H1 (cell line): ENCODE data around the gene DDX31. TPM values are rescaled to one million over a fixed set of nuclear protein-coding genes. Genes with fewer than 3 reads are reported as not detected.

Source experiments
- CTCF ChIA-PET: fragments of 300-600 bp; sonication (Branson Sonifier 250); formaldehyde crosslinking; loops from one replicate; lab custom pipeline; 2021; ENCODE audit not compliant: partially characterized antibody; lab: Charles Lee
- POLR2A ChIA-PET: fragments of 300-600 bp; sonication (Branson Sonifier 250); formaldehyde crosslinking; loops from one replicate; lab custom pipeline; 2021; ENCODE audit warnings: inconsistent platforms; ENCODE audit not compliant: partially characterized antibody; lab: Charles Lee
- DNase-seq, 2 experiments: peaks; one replicate each; pipeline versions ENCODE4 v3.0.0 to v3.0.0-alpha.2; 2010 to 2022; ENCODE audit warnings: low spot score in 2 of 2, low read depth in 1 of 2, mixed read lengths in 1 of 2
- FAIRE-seq: peaks from 2 replicates; lab custom pipeline; 2011; peaks lifted over from hg19 to GRCh38; lab: Jason Lieb, UNC
- H2AFZ ChIP-seq: 2 replicates; pipeline ENCODE4 v1.8.1; 2012; ENCODE audit warnings: low read length, inconsistent platforms
- H2AK5ac ChIP-seq: 2 replicates; pipeline ENCODE4 v1.6.1; 2013; ENCODE audit warnings: low read depth, low read length
- H2BK120ac ChIP-seq: replicated peaks from 2 replicates; pipeline ENCODE3; 2013; ENCODE audit warnings: low read depth, low read length, inconsistent platforms
- H2BK12ac ChIP-seq: 2 replicates; pipeline ENCODE4 v1.6.1; 2013; ENCODE audit warnings: low read depth, low read length
- H2BK15ac ChIP-seq: 2 replicates; pipeline ENCODE4 v1.6.1; 2013; ENCODE audit warnings: low read length
- H2BK20ac ChIP-seq: 2 replicates; pipeline ENCODE4 v1.6.1; 2013; ENCODE audit warnings: low read length
- H2BK5ac ChIP-seq: 2 replicates; pipeline ENCODE4 v1.6.1; 2013; ENCODE audit warnings: low read depth, low read length
- H3K14ac ChIP-seq: 2 replicates; pipeline ENCODE4 v1.6.1; 2013; ENCODE audit warnings: inconsistent platforms; ENCODE audit not compliant: insufficient read length
- H3K18ac ChIP-seq: 2 replicates; pipeline ENCODE4 v1.6.1; 2013; ENCODE audit warnings: low read length; ENCODE audit errors: extremely low read depth
- H3K23ac ChIP-seq: 2 replicates; pipeline ENCODE4 v1.6.1; 2013; ENCODE audit warnings: inconsistent platforms; ENCODE audit not compliant: insufficient read length
- H3K23me2 ChIP-seq: 2 replicates; pipeline ENCODE4 v1.6.1; 2013; ENCODE audit warnings: low read depth, low read length
- H3K27ac ChIP-seq: 2 replicates; pipeline ENCODE4 v1.6.1; 2011; ENCODE audit warnings: low read depth, low read length, inconsistent platforms
- H3K27me3 ChIP-seq, 4 experiments: replicated peaks in 1 of 4; 1 replicate in 1 of 4; 2 replicates in 3 of 4; pipeline versions ENCODE4 v1.6.1 to v1.8.1; 2011 to 2013; ENCODE audit warnings: low read length in 3 of 4, mild to moderate bottlenecking in 3 of 4, inconsistent platforms in 2 of 4, mixed read lengths in 2 of 4, moderate library complexity in 1 of 4; ENCODE audit not compliant: control insufficient read depth in 3 of 4, insufficient read depth in 3 of 4; ENCODE audit errors: extremely low read depth in 1 of 4
- H3K36me3 ChIP-seq, 4 experiments: 2 replicates each; pipeline versions ENCODE4 v1.6.1 to v1.8.1; 2011 to 2013; ENCODE audit warnings: mild to moderate bottlenecking in 4 of 4, low read length in 3 of 4, moderate library complexity in 2 of 4, control low read depth in 1 of 4, inconsistent platforms in 1 of 4; ENCODE audit not compliant: insufficient read depth in 4 of 4, control insufficient read depth in 2 of 4
- H3K4ac ChIP-seq: replicated peaks from 2 replicates; pipeline ENCODE3; 2013; ENCODE audit warnings: low read length, low read depth, mixed read lengths, inconsistent platforms; ENCODE audit not compliant: insufficient read length
- H3K4me1 ChIP-seq, 4 experiments: replicated peaks in 1 of 4; 1 replicate in 1 of 4; 2 replicates in 3 of 4; pipeline versions ENCODE4 v1.6.1 to v1.8.1; 2011 to 2013; ENCODE audit warnings: low read length in 3 of 4, inconsistent platforms in 2 of 4, mixed read lengths in 1 of 4; ENCODE audit not compliant: insufficient read depth in 4 of 4, control insufficient read depth in 3 of 4
- H3K4me2 ChIP-seq, 2 experiments: 2 replicates each; pipeline versions ENCODE4 v1.6.1 to v1.8.1; 2011 to 2013; ENCODE audit warnings: low read depth in 2 of 2, low read length in 2 of 2, control low read depth in 1 of 2, inconsistent platforms in 1 of 2, mild to moderate bottlenecking in 1 of 2; ENCODE audit not compliant: insufficient read depth in 1 of 2
- H3K4me3 ChIP-seq, 4 experiments: fragments of 200-600, 300-600 bp in 1 of 4; sonication (generic), shearing (Covaris generic), sonication (Bioruptor Twin) in 1 of 4; 2 replicates each; pipeline versions ENCODE4 v1.5.1 to v1.8.1; 2011 to 2016; ENCODE audit warnings: low read length in 4 of 4, low read depth in 3 of 4, control low read depth in 2 of 4, inconsistent platforms in 2 of 4, mild to moderate bottlenecking in 2 of 4, mixed read lengths in 1 of 4, moderate library complexity in 1 of 4; ENCODE audit not compliant: insufficient read depth in 2 of 4; ENCODE audit errors: extremely low read depth in 1 of 4
- H3K56ac ChIP-seq: replicated peaks from 2 replicates; pipeline ENCODE3; 2013; ENCODE audit warnings: low read depth, mild to moderate bottlenecking, mixed read lengths, low read length, inconsistent platforms; ENCODE audit not compliant: insufficient read length
- H3K79me1 ChIP-seq: 2 replicates; pipeline ENCODE4 v1.6.1; 2013; ENCODE audit warnings: low read depth, low read length, control low read depth
- H3K79me2 ChIP-seq, 2 experiments: 2 replicates each; pipeline versions ENCODE4 v1.6.1 to v1.8.1; 2012 to 2013; ENCODE audit warnings: low read length in 2 of 2, mild to moderate bottlenecking in 2 of 2, inconsistent platforms in 1 of 2; ENCODE audit not compliant: insufficient read depth in 2 of 2, control insufficient read depth in 1 of 2
- H3K9ac ChIP-seq, 4 experiments: replicated peaks in 1 of 4; 1 replicate in 1 of 4; 2 replicates in 3 of 4; pipeline versions ENCODE4 v1.6.1 to v1.8.1; 2011 to 2013; ENCODE audit warnings: low read depth in 3 of 4, low read length in 3 of 4, control low read depth in 2 of 4, mild to moderate bottlenecking in 2 of 4, moderate library complexity in 2 of 4, inconsistent platforms in 1 of 4; ENCODE audit errors: extremely low read depth in 1 of 4
- H3K9me3 ChIP-seq, 2 experiments: 2 replicates each; pipeline versions ENCODE4 v1.6.1 to v1.8.1; 2012 to 2013; ENCODE audit warnings: mild to moderate bottlenecking in 2 of 2, moderate library complexity in 2 of 2, control low read depth in 1 of 2, inconsistent platforms in 1 of 2, low read depth in 1 of 2, low read length in 1 of 2, mixed read lengths in 1 of 2; ENCODE audit not compliant: insufficient read depth in 2 of 2
- H4K20me1 ChIP-seq, 2 experiments: replicated peaks in 1 of 2; 2 replicates each; pipeline versions ENCODE3 to v1.8.1; 2011 to 2013; ENCODE audit warnings: inconsistent platforms in 2 of 2, low read length in 2 of 2, mild to moderate bottlenecking in 1 of 2; ENCODE audit not compliant: insufficient read depth in 2 of 2, control insufficient read depth in 1 of 2
- H4K5ac ChIP-seq: 2 replicates; pipeline ENCODE4 v1.6.1; 2013; ENCODE audit warnings: low read length, low read depth, mixed read lengths, inconsistent platforms; ENCODE audit not compliant: insufficient read length
- H4K8ac ChIP-seq: 2 replicates; pipeline ENCODE4 v1.8.0; 2013; ENCODE audit warnings: mild to moderate bottlenecking, moderate library complexity, low read length, inconsistent platforms; ENCODE audit not compliant: insufficient read depth; ENCODE audit errors: extremely low read depth
- H4K91ac ChIP-seq: replicated peaks from 2 replicates; pipeline ENCODE3; 2013; ENCODE audit warnings: low read length, mixed read lengths, inconsistent platforms; ENCODE audit not compliant: insufficient read length
- ATF3 ChIP-seq: IDR thresholded peaks from 2 replicates; pipeline ENCODE4 v1.6.1; 2011; ENCODE audit warnings: low read depth, mild to moderate bottlenecking, low read length; ENCODE audit not compliant: insufficient read depth
- POLR2A ChIP-seq, 2 experiments: IDR thresholded peaks; 1 replicate in 1 of 2; 2 replicates in 1 of 2; pipeline ENCODE4 v1.6.1; 2011; ENCODE audit warnings: low read depth in 2 of 2, low read length in 2 of 2, mild to moderate bottlenecking in 2 of 2; ENCODE audit errors: control extremely low read depth in 1 of 2
- SP1 ChIP-seq: IDR thresholded peaks from 2 replicates; pipeline ENCODE4 v1.6.1; 2011; ENCODE audit warnings: low read depth, low read length
- TAF7 ChIP-seq: optimal IDR thresholded peaks from 2 replicates; pipeline ENCODE3; 2011; ENCODE audit warnings: low read depth, mild to moderate bottlenecking, inconsistent platforms, low read length, moderate library complexity, borderline replicate concordance
- YY1 ChIP-seq: IDR thresholded peaks from 2 replicates; pipeline ENCODE4 v1.6.1; 2011; ENCODE audit warnings: low read depth, mild to moderate bottlenecking, low read length
- WGBS, 2 experiments: shearing (Covaris generic) in 1 of 2; methylation state at CpG; one replicate each; pipeline versions ENCODE4 v1.1.6 to v1.1.7; 2013 to 2015; ENCODE audit warnings: low lambda C conversion rate in 2 of 2, mixed read lengths in 2 of 2, inconsistent platforms in 1 of 2, low coverage in 1 of 2, missing lambda C conversion rate in 1 of 2; ENCODE audit not compliant: insufficient replicate concordance in 2 of 2, insufficient coverage in 1 of 2, insufficient read length in 1 of 2; ENCODE audit errors: extremely low coverage in 1 of 2, missing lambda C conversion rate in 1 of 2; 5-methylcytosine and 5-hydroxymethylcytosine counted together
- polyA plus RNA-seq, 7 experiments: library from polyadenylated mRNA; depleted of rRNA in 3 of 7; stranded (reverse) in 5 of 7; unstranded in 2 of 7; fragments of >200 nt in 5 of 7; fragments of 200-250 nt in 2 of 7; gene quantifications; 1 replicate in 5 of 7; 2 replicates in 1 of 7; 4 replicates in 1 of 7; pipeline versions ENCODE4 v1.2.1 to v1.2.3, GENCODE V29; 2011 to 2013; ENCODE audit warnings: missing spikeins in 2 of 7, mixed read lengths in 2 of 7
- total RNA-seq: library from RNA; stranded (reverse); fragmentation: NEBNext Ultra II Directional; extraction: Animal tissue kit (Norgen Biotek cat#: 25700); gene quantifications from 2 replicates; pipeline ENCODE4 v1.2.1, GENCODE V29; 2021
- TF ChIP-seq, protein P1 (sequence below): IDR thresholded peaks from 2 replicates; pipeline ENCODE4 v1.6.1; 2011; ENCODE audit warnings: low read length, improper control_type of control experiment

The DDX31 gene
- total and polyA plus RNA-seq, 2 of the 8 experiments (the other 6 are each of a cell fraction or from before 2014, with no cell fraction given): 9.5 to 23.7 TPM

DNA sequence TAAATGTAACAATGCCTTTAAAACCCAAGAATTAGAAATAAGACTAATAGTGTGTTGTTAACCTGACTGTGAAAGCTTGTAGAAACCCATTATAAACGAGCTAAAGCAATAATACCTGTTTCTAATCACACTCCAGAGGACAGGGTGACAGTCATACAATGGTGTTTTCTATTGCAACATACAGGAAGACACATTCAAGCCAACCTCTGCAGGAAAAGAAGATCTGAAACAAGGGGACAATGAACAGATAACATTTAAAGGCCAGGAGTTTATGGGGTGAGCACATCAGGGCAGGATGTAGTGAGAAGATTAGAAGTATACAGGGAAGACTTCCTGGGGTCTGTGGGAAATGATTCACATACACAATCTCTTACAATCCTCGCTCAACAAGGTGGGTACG lies 73.6 kb downstream of the DDX31 start:
- H2BK5ac ChIP-seq: no peak overlapping the region
- no peak overlapping the region for H2AFZ ChIP-seq
- H4K5ac ChIP-seq: no peak overlapping the region
- POLR2A ChIA-PET: interaction anchor here (0.6 kb wide), 1 partner anchor 27 kb away, joined by 3 read pairs; no protein-coding TSS in a partner anchor
- H3K14ac ChIP-seq: no peak overlapping the region
- WGBS, 2 experiments: 85% methylated on average over 3 of the region's 3 CpGs; no CpG with 5 or more reads in 1 of the 2 experiments
- CTCF ChIA-PET: interaction anchor here (0.9 kb wide), 2 partner anchors 16 to 169 kb away, joined by 3 read pairs; no protein-coding TSS in a partner anchor
- no peaks in the 10 kb centered on the region for H3K79me2 ChIP-seq
- no peak overlapping the region for H2AK5ac ChIP-seq
- no peak overlapping the region for H3K18ac ChIP-seq
- no peak overlapping the region for H3K4me2 ChIP-seq
- H2BK20ac ChIP-seq: no peak overlapping the region
- peaks cover 3 to 15% (median 9%) of the 10 kb centered on the region in 4 experiments for H3K4me1 ChIP-seq
- H4K91ac ChIP-seq: no peak overlapping the region
- H3K9me3 ChIP-seq: no peaks in the 10 kb centered on the region
- H2BK12ac ChIP-seq: no peak overlapping the region
- no peak for TF ChIP-seq TAF7
- TF ChIP-seq, protein P1, sequence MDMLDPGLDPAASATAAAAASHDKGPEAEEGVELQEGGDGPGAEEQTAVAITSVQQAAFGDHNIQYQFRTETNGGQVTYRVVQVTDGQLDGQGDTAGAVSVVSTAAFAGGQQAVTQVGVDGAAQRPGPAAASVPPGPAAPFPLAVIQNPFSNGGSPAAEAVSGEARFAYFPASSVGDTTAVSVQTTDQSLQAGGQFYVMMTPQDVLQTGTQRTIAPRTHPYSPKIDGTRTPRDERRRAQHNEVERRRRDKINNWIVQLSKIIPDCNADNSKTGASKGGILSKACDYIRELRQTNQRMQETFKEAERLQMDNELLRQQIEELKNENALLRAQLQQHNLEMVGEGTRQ: no peak
- no peak for TF ChIP-seq POLR2A (IDR thresholded peaks at IDR 0.05; ENCODE audit: control extremely low read depth in 1 of 2, low read depth in 2 of 2, low read length in 2 of 2)
- no peak for TF ChIP-seq YY1
- no peak for TF ChIP-seq ATF3
- TF ChIP-seq SP1: no peak
- no peak overlapping the region for H3K4me3 ChIP-seq
- no peak overlapping the region for H3K56ac ChIP-seq
- H3K27ac ChIP-seq: no peak overlapping the region
- H3K79me1 ChIP-seq: no peaks in the 10 kb centered on the region
- H3K27me3 ChIP-seq: no peaks in the 10 kb centered on the region; a peak in 1 of 7 replicates
- no peak overlapping the region for H2BK15ac ChIP-seq
- H3K4ac ChIP-seq: no peak overlapping the region
- H3K36me3 ChIP-seq: peaks cover 0 to 4% (median 2%) of the 10 kb centered on the region in 4 experiments; a peak in 6 of 8 replicates
- DNase-seq (no peak), FAIRE-seq (no peak)
- H3K23me2 ChIP-seq: peaks cover 5% of the 10 kb centered on the region; the same call in 1 of the 2 replicates
- H3K23ac ChIP-seq: no peak overlapping the region
- no peak overlapping the region for H4K8ac ChIP-seq
- H4K20me1 ChIP-seq: peaks cover 0 to 11% of the 10 kb centered on the region in 2 experiments
- no peak overlapping the region for H3K9ac ChIP-seq
- H2BK120ac ChIP-seq: no peak overlapping the region
